Measurements from ENCODE around the gene CYP2E1. TPM values are rescaled to one million over a fixed set of nuclear protein-coding genes. Genes with fewer than 3 reads are reported as not detected.

Gene CYP2E1
- total and polyA plus RNA-seq, 2 donors from 2014 or later, result 2.9 to 3.4 TPM

Other genes with a start within 250 kb of the CYP2E1 start
- 61.4 TPM for gene TUBGCP2, start 218.5 kb upstream of the CYP2E1 start, total RNA-seq
- gene TUBGCP2, start 218.5 kb upstream of the CYP2E1 start, polyA plus RNA-seq (ENCODE audit: insufficient read depth, low read depth, low replicate concordance), result 93.3 TPM
- 35.6 TPM for gene ZNF511, start 218.4 kb upstream of the CYP2E1 start, total RNA-seq
- gene ZNF511, start 218.4 kb upstream of the CYP2E1 start, polyA plus RNA-seq (ENCODE audit: insufficient read depth, low read depth, low replicate concordance), result 50.7 TPM
- 0.41 TPM for gene CALY, start 190.5 kb upstream of the CYP2E1 start, total RNA-seq
- gene CALY, start 190.5 kb upstream of the CYP2E1 start, polyA plus RNA-seq (ENCODE audit: insufficient read depth, low read depth, low replicate concordance), result 0.54 TPM
- gene PRAP1, start 180.0 kb upstream of the CYP2E1 start, total RNA-seq, result 1.9 TPM
- 557 TPM for gene PRAP1, start 180.0 kb upstream of the CYP2E1 start, polyA plus RNA-seq (ENCODE audit: insufficient read depth, low read depth, low replicate concordance)
- 17.5 TPM for gene FUOM, start 169.3 kb upstream of the CYP2E1 start, total RNA-seq
- 118 TPM for gene FUOM, start 169.3 kb upstream of the CYP2E1 start, polyA plus RNA-seq (ENCODE audit: insufficient read depth, low read depth, low replicate concordance)
- 85.6 TPM for gene ECHS1, start 154.0 kb upstream of the CYP2E1 start, total RNA-seq
- 599 TPM for gene ECHS1, start 154.0 kb upstream of the CYP2E1 start, polyA plus RNA-seq (ENCODE audit: insufficient read depth, low read depth, low replicate concordance)
- 7.0 TPM for gene PAOX, start 148.1 kb upstream of the CYP2E1 start, total RNA-seq
- 14.4 TPM for gene PAOX, start 148.1 kb upstream of the CYP2E1 start, polyA plus RNA-seq (ENCODE audit: insufficient read depth, low read depth, low replicate concordance)
- 51.1 TPM for gene MTG1, start 133.2 kb upstream of the CYP2E1 start, total RNA-seq
- 68.5 TPM for gene MTG1, start 133.2 kb upstream of the CYP2E1 start, polyA plus RNA-seq (ENCODE audit: insufficient read depth, low read depth, low replicate concordance)
- not detected for gene SPRN, start 102.7 kb upstream of the CYP2E1 start, total RNA-seq
- gene SPRN, start 102.7 kb upstream of the CYP2E1 start, polyA plus RNA-seq (ENCODE audit: insufficient read depth, low read depth, low replicate concordance), result not detected
- gene SCART1, start 73.4 kb upstream of the CYP2E1 start, total RNA-seq, result 3.9 TPM
- gene SCART1, start 73.4 kb upstream of the CYP2E1 start, polyA plus RNA-seq (ENCODE audit: insufficient read depth, low read depth, low replicate concordance), result 0.37 TPM
- 1.2 TPM for gene SYCE1, start 38.2 kb downstream of the CYP2E1 start, total RNA-seq
- 1.4 TPM for gene SYCE1, start 38.2 kb downstream of the CYP2E1 start, polyA plus RNA-seq (ENCODE audit: insufficient read depth, low read depth, low replicate concordance)
- not detected for gene FRG2B, start 99.4 kb downstream of the CYP2E1 start, total RNA-seq
- gene FRG2B, start 99.4 kb downstream of the CYP2E1 start, polyA plus RNA-seq (ENCODE audit: insufficient read depth, low read depth, low replicate concordance), result 0.97 TPM

Measured in kidney (tissue), 2 donors.